T-helper 1 cell (primary cell): ENCODE results near the gene LNPEP.
A peak's percentile ranks its signal among the peaks of the same experiment; 100 is the strongest.

Source experiments
- DNase-seq, 5 donors: peaks; one replicate each; pipeline ENCODE4 v3.0.0-alpha.2; 2012 to 2020

Gene LNPEP

GRCh38 chr5:96962540-96962991 is 26.7 kb downstream of the LNPEP start:
- peak in 1 of 5 donors; percentile 21 for DNase-seq

DNA sequence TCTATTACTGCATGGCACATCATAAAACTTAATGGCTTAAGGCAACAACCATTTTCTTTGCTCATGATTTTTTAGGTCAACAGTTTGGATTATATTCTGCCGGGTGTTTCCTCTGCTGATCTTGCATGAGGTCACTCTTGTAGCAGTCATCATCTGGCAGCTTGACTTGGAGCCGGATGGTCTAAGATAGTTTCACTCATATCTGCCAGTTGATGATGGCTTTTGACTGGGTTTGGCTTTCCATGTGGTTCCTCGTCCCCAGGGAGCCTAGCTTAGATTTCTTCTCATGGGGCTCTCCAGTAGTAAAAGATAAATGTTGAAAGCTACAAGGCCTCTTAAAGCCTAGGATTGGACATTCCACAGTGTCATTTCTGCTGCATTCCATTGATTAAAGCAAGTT is 27.4 kb downstream of the LNPEP start:
- peak in 1 of 5 donors; percentile 48 for DNase-seq

- no peak for DNase-seq
Observed at GRCh38 chr5:96966801-96967200, 30.9 kb downstream of the LNPEP start.

DNA sequence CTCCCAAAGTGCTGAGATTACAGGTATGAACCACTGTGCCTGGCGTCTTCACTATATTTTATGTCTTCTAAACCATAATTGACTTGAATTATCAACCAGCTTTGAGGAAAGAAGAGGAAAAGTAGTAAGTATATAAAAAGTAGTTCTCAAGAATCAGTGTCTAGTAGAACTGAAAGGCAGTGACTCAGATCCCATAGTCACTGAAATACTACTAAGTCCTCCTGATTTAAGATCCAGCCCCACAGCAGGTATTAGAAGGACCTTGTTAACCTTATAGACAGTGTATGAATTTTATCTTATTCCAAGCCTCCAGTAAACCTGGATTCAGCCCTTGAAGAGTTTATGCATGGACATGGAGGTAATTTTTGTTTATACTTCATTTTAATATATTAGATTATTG is 31.5 kb downstream of the LNPEP start:
- DNase-seq, result no peak

DNA sequence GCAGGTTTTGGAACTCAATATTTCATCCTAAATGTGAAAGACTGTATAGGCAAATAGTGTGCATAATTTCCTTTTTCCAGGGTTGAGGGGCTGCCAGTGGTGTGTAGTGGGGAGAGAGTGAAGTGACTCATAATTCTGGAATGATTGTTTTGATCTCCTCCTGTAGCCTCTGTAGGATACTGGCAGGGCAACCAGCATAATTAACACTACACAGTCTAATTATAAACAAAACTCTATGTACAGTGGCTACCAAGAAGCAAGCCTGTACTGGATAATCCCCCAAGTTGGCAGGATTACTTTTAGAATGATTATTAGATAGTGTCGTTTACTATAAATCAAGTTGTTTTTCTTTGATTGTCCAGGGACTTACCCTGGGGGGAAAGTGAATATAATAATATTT is 32.2 kb downstream of the LNPEP start:
- DNase-seq, result no peak

- DNase-seq, result no peak
Observed at GRCh38 chr5:96968614-96969013, 32.7 kb downstream of the LNPEP start.

DNA sequence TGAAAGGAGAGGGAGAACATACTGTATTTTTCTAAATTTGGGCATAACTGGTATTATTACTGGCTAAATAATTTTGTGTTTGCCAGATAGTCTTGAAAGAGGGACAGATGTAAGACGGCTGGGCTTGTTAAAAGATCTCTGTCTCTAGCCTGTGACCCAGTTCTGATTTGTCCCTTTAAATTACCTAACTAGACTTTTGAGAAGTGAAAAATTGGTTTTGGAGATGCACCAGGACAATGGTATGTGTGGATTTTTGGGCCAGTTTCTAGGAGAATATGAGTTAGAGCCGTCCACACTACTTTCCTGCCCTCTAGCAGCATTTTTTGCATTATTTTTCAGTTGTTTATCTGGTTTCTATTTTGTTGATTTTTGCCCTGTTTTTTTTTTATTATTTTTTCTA is 33.5 kb downstream of the LNPEP start:
- DNase-seq, result no peak

GRCh38 chr5:96972599-96973334 is 36.9 kb downstream of the LNPEP start:
- no peak for DNase-seq

GRCh38 chr5:96973532-96974401 is 37.9 kb downstream of the LNPEP start:
- no peak for DNase-seq

GRCh38 chr5:96975656-96976055 is 39.8 kb downstream of the LNPEP start:
- DNase-seq, result no peak

GRCh38 chr5:96977228-96977627 is 41.3 kb downstream of the LNPEP start:
- no peak for DNase-seq

GRCh38 chr5:96978812-96979449 is 43.1 kb downstream of the LNPEP start:
- no peak for DNase-seq

GRCh38 chr5:96984506-96985192 is 48.8 kb downstream of the LNPEP start:
- DNase-seq, result no peak

GRCh38 chr5:96986450-96986849 is 50.6 kb downstream of the LNPEP start:
- DNase-seq, result no peak

GRCh38 chr5:96990102-96990501 is 54.2 kb downstream of the LNPEP start:
- DNase-seq, result no peak

GRCh38 chr5:96991708-96992107 is 55.8 kb downstream of the LNPEP start:
- DNase-seq, result no peak

GRCh38 chr5:96993760-96994159 is 57.9 kb downstream of the LNPEP start:
- no peak for DNase-seq

DNA sequence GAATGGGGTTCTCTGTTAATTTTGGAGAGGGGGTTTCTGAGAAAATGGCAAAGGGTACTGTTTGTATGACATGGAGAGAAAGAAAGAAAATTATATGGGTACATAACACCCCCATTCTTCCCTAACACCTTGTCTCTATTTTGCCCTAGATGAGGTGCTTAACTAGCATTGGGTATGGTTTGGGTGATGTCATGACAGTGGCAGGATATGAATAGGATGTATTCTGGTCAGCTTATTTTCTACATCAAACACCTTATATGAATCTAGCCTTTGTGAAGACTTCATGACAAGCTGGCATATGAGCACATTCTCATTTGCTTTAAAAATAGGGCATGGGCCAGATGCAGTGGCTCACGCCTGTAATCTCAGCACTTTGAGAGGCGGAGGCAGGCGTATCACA is 58.6 kb downstream of the LNPEP start:
- no peak for DNase-seq

DNA sequence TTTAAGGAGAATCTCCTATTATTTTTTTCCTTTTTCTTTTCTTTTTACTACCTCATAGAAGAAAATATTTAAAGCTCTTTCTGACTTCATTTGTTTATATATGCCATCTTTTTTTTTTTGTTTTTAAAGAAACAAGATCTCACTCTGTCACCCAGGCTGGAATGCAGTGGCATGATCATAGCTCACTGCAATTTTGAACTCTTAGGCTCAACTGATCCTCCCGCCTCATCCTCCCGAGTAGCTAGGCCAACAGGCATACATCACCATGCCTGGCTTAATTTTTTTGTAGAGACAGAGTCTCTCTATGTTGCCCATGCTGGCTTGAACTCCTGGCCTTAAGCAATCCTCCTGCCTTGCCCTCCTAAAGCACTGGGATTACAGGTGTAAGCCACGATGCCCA is 59.5 kb downstream of the LNPEP start:
- no peak for DNase-seq

- peak in 2 of 5 donors; percentile 10 to 34 for DNase-seq
Observed at GRCh38 chr5:96997265-96997859, 61.5 kb downstream of the LNPEP start.

DNA sequence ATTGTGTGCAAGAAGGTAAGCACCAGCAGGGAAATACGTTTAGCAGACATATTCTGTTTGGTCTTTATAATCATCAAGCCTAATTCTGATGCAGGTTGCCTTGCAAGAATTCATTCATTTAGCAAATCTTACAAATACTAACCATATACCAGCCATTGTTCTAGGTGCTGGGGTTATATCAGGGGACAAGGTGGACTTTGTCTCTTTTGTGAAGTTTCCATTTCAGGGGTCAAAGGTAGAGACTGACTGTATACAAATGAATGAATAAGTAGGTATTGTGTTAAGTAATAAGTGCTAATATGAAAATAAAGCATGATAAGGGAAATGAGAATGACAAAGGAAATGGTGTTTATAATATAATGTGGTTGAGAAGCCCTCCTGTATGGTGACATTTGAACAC is 64.0 kb downstream of the LNPEP start:
- DNase-seq, result no peak

DNA sequence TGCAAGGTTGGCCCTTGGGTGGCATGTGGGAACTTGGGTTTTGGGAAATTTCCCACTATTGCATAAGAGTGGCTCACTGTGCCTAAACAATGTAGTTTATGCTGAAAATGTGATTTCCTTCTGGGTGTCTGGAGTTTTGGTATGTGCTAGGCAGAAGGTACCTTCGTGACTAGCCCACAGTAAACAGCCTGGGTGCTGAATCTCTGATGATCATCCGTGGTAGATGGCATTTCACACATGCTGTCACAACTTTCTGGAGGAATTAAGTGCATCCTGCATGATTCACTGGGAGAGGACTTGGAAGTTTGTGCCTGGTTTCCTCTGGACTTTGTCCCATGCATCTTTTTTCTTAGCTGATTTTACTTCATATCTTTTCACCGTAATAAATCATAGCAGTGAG is 64.5 kb downstream of the LNPEP start:
- no peak for DNase-seq

GRCh38 chr5:97002983-97003382 is 67.1 kb downstream of the LNPEP start:
- DNase-seq, result no peak
